Cardiac muscle cell (in vitro differentiated cells and primary cell): ENCODE measurements around the gene IP6K3. TPM values are rescaled to one million over a fixed set of nuclear protein-coding genes. Genes with fewer than 3 reads are reported as not detected.

Experiments
- DNase-seq, 2 donors: peaks; one replicate each; pipeline versions ENCODE4 v3.0.0 to v3.0.0-alpha.2; 2010 to 2017; ENCODE audit warnings: low read depth in 1 of 2, low spot score in 1 of 2
- H3K27ac ChIP-seq: fragments of 200-600 bp; sonication (generic); 2 replicates; pipeline ENCODE4 v1.5.1; 2016
- H3K27me3 ChIP-seq: fragments of 200-600 bp; sonication (generic); 2 replicates; pipeline ENCODE4 v1.6.0; 2016; ENCODE audit warnings: control low read depth
- H3K36me3 ChIP-seq: fragments of 200-600 bp; sonication (generic); 2 replicates; pipeline ENCODE4 v1.5.1; 2016; ENCODE audit warnings: control low read depth
- H3K4me1 ChIP-seq: fragments of 200-600 bp; sonication (generic); 2 replicates; pipeline ENCODE4 v1.8.1; 2017; ENCODE audit warnings: low read depth, mild to moderate bottlenecking, mixed run types
- H3K4me3 ChIP-seq: fragments of 200-600 bp; sonication (generic); 2 replicates; pipeline ENCODE4 v1.5.1; 2016; ENCODE audit warnings: mild to moderate bottlenecking
- H3K9me3 ChIP-seq: fragments of 200-600 bp; sonication (generic); 2 replicates; pipeline ENCODE4 v1.5.1; 2017; ENCODE audit warnings: low read depth, mild to moderate bottlenecking, control low read depth
- polyA plus RNA-seq: library from polyadenylated mRNA; unstranded; fragments of >200 nt; fragmentation: Nextera tagmentation; extraction: Ambion mirVana; gene quantifications from 2 replicates; pipeline ENCODE4 v1.2.1, GENCODE V29; 2016
- total RNA-seq: library from RNA; depleted of rRNA; stranded (reverse); fragments of >200 nt; gene quantifications from 2 replicates; pipeline ENCODE4 v1.2.3, GENCODE V29; 2016
- TF ChIP-seq, protein P1 (sequence below): IDR thresholded peaks from 2 replicates; pipeline ENCODE4 v1.5.1; 2012; ENCODE audit warnings: low read depth, mild to moderate bottlenecking, low read length

IP6K3 gene
- total and polyA plus RNA-seq, 2 experiments from 2014 or later, result 2.9 to 5.0 TPM

DNA sequence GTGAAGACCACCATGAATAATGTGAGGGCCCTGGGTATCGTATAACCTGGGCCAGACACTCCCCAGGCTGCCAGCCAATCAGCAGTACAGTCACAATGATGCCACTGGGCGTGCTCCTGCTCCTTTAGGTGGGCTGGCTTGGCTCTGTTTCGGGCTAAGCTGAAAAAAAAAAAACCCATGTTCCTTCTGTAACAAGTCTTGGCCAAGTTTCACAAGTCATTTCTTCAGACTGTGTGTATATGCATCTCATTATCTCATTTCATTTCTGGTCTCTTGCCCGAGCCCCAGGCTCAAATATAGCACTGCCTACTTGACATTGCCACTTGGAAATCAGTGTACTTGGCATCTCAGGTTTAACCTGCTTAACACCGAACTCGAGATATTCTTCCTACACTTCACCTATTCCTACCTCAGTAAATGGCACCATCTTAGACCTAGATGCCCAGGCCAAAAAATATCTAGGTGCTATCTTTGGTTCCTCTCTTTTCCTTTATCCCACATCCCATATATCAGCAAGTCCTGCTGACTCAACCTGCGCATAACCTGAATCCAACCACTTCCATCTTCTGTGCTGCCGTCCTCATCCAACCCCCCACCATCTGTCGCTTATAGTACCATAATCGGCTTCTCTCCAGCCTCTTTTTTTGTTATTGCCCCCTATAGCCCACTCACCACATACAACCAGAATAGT is 37.0 kb downstream of the IP6K3 start:
- TF ChIP-seq, protein P1, sequence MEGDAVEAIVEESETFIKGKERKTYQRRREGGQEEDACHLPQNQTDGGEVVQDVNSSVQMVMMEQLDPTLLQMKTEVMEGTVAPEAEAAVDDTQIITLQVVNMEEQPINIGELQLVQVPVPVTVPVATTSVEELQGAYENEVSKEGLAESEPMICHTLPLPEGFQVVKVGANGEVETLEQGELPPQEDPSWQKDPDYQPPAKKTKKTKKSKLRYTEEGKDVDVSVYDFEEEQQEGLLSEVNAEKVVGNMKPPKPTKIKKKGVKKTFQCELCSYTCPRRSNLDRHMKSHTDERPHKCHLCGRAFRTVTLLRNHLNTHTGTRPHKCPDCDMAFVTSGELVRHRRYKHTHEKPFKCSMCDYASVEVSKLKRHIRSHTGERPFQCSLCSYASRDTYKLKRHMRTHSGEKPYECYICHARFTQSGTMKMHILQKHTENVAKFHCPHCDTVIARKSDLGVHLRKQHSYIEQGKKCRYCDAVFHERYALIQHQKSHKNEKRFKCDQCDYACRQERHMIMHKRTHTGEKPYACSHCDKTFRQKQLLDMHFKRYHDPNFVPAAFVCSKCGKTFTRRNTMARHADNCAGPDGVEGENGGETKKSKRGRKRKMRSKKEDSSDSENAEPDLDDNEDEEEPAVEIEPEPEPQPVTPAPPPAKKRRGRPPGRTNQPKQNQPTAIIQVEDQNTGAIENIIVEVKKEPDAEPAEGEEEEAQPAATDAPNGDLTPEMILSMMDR, result no peak
- H3K4me3 ChIP-seq, result no peak overlapping the region
- H3K9me3 ChIP-seq, result no peaks in the 10 kb centered on the region
- H3K4me1 ChIP-seq, result peaks cover 5% of the 10 kb centered on the region
- peak in 1 of 2 donors; percentile 24 for DNase-seq
- H3K27ac ChIP-seq, result no peak overlapping the region
- H3K36me3 ChIP-seq, result no peaks in the 10 kb centered on the region
- H3K27me3 ChIP-seq, result no peaks in the 10 kb centered on the region

DNA sequence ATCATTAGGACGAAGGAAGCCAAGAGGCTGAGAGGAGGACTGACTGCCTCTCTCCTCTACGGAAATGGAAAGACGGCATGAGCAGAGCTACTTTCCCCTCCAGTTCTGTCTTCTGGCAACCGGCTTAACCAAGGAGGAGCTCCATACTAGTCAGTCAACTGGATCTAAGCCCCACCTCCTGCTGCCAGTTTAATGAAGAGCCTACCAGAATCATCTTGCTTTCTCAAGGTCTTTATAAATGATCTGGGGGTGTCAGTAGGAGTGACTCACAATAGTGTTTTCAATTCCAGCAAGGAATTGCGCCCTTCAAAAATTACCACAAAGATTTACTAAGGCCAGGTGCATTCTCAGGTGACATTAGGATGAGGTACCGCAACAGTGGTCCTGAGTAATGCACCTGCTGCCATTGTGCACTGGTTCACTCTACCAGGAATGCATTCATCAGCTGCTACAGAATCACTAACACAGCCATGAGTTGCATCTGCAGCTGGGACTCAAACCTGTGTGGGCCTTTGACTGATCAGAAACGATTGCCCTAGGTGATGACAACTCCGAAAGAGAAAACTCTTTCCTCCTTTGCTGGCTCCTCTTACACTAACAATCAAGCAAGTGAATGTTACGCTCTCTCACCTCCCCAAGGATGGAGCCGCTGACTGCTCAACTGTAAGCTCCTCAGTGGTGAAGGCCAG is 38.0 kb downstream of the IP6K3 start:
- Histone ChIP-seq H3K27me3 (no peaks in the 10 kb centered on the region), H3K4me1 (peaks cover 5% of the 10 kb centered on the region), H3K4me3 (no peak overlapping the region), H3K27ac (no peak overlapping the region), H3K9me3 (no peaks in the 10 kb centered on the region), H3K36me3 (no peaks in the 10 kb centered on the region)
- TF ChIP-seq, protein P1, result no peak
- DNase-seq, result no peak

DNA sequence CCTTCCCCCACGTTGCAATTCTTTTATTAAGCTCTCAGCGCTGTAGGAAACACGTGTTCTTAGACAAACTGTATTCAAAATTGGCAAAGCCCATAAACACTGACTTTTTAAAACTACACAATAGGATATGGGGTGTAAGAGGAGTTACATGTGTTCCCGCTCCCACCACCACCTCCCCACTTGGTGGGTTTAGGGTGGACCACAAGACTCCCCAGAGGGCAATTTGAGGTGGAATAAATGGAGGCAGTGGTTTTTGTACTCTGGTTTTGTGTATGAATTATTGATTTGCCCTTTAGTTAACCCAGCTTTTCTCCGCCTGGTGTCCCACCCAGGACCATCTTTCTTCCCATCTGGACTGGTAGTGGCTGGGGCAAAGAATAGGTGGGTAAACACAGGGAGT is 38.9 kb downstream of the IP6K3 start:
- no peak for DNase-seq
- Histone ChIP-seq H3K27ac (no peak overlapping the region), H3K27me3 (no peaks in the 10 kb centered on the region), H3K4me3 (no peak overlapping the region), H3K4me1 (peaks cover 5% of the 10 kb centered on the region), H3K36me3 (no peaks in the 10 kb centered on the region), H3K9me3 (no peaks in the 10 kb centered on the region)
- TF ChIP-seq, protein P1, result no peak

DNA sequence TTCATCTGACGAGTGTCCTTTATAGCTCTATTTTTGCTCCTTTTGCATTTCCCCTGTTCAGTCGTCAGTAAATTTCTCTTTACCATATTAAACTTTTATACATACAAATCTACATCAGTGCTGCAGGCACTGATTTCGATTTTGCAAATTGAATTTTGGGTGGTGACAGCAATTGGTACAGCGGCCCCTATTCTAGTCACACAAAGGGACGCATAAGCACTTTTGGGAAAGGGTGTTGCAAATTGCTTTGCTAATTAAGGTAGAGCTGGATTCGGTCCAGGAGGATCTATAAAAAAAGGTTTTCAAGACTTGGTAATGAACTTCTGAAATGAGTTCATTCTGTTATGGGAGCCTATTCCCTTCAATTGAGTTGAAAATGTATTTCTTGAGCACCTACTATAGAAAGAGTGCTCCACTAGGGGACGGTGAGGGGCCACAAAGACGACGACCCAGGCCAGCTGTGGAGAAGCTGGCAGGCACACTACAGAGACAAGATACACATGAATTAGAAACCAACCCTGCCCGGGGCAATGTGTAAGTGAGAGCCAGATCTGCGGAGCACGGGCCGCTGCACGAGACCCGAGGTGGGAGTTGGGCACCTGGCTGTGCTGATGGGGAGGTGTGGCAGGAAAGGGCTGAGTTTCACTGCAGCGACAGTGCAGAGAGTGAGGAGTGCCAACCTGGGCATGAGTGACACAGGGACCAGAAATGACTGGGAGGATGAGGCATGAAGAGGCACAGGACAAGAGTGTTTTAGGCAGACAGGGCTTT is 40.6 kb downstream of the IP6K3 start:
- no peaks in the 10 kb centered on the region for H3K27me3 ChIP-seq
- no peak overlapping the region for H3K4me3 ChIP-seq
- no peak for DNase-seq
- H3K4me1 ChIP-seq, result peaks cover 5% of the 10 kb centered on the region
- TF ChIP-seq, protein P1, result no peak
- H3K27ac ChIP-seq, result peak overlapping the region; percentile 19
- no peaks in the 10 kb centered on the region for H3K9me3 ChIP-seq
- no peaks in the 10 kb centered on the region for H3K36me3 ChIP-seq

DNA sequence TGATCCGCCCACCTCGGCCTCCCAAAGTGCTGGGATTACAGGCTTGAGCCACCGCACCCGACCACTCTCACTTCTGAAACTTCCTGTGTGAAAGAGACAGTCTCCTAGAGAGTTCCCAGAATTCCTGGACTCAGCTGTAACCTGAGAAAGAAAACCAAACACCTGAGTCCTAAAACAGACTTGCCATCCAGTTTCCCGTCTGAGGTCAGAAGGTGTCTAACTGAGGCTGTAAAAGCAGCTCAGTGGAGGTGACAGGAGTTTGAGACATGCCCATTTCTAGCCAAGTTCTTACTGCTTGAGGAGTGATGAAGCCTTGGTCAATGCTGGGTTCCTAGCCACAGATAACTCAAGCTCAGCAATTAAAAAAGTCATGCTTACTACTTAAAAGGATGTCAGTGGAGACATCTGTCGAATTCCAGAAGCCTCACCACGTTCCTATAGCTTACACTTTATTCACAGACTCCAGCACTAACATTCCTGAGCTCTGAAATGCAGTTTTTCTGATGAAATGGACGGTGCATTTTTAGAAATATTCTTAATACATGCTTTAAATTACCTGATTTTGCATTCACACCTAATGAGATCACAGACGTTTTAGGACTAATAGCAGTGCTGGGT is 41.3 kb downstream of the IP6K3 start:
- H3K36me3 ChIP-seq, result no peaks in the 10 kb centered on the region
- H3K4me3 ChIP-seq, result no peak overlapping the region
- H3K27ac ChIP-seq, result peak overlapping the region; percentile 19
- TF ChIP-seq, protein P1, result no peak
- peaks cover 5% of the 10 kb centered on the region for H3K4me1 ChIP-seq
- H3K27me3 ChIP-seq, result no peaks in the 10 kb centered on the region
- DNase-seq, result no peak
- no peaks in the 10 kb centered on the region for H3K9me3 ChIP-seq
